Testis (tissue), 2 donors: Measurements from ENCODE around the gene PUM2.

Source experiments
- CTCF ChIP-seq, 3 experiments: fragments of 450-650 bp in 2 of 3; fragments of 200-600 bp in 1 of 3; sonication (generic) in 1 of 3; IDR thresholded peaks; one replicate each; pipeline ENCODE4 v1.5.1; 2016 to 2019; ENCODE audit warnings: antibody characterized with exemption in 3 of 3, mild to moderate bottlenecking in 2 of 3, moderate library complexity in 1 of 3
- POLR2A ChIP-seq: fragments of 450-650 bp; IDR thresholded peaks from one replicate; pipeline ENCODE4 v1.6.1; 2017; ENCODE audit warnings: antibody characterized with exemption, mild to moderate bottlenecking, moderate library complexity

- TF ChIP-seq POLR2A (no peak), CTCF (IDR thresholded peaks at IDR 0.05) (no peak)
Measured at GRCh38 chr2:20349513-20349921, 1.1 kb downstream of the PUM2 start.
